Measurements from ENCODE around the gene S100P. TPM values are rescaled to one million over a fixed set of nuclear protein-coding genes. Genes with fewer than 3 reads are reported as not detected.

S100P gene
- total RNA-seq, 2 experiments from 2014 or later = 5.3 to 7.2 TPM

- no peaks in the 10 kb centered on the region for H3K36me3 Mint-ChIP-seq (ENCODE audit: low read depth)
- H3K9me3 Mint-ChIP-seq = no peaks in the 10 kb centered on the region
- H3K27ac Mint-ChIP-seq = no peak overlapping the region
- no peak overlapping the region for H3K4me3 Mint-ChIP-seq
- ChIA-PET POLR2A (no interaction called here), CTCF (interaction anchor here (0.6 to 1.1 kb wide), 3 partner anchors 13 to 350 kb away, joined by 3 to 4 read pairs (median 3); no protein-coding TSS in a partner anchor)
- DNase-seq = no peak
- peaks cover 2% of the 10 kb centered on the region for H3K27me3 Mint-ChIP-seq
- H3K4me1 Mint-ChIP-seq = peaks cover 9% of the 10 kb centered on the region
Observed at GRCh38 chr4:6732441-6733357, 39.0 kb downstream of the S100P start.

GRCh38 chr4:6733358-6734164 is 39.9 kb downstream of the S100P start:
- Mint-ChIP-seq H3K4me1 (peaks cover under 1% of the 10 kb centered on the region), H3K27me3 (peaks cover 3% of the 10 kb centered on the region), H3K27ac (no peak overlapping the region), H3K9me3 (no peaks in the 10 kb centered on the region), H3K4me3 (no peak overlapping the region), H3K36me3 (ENCODE audit: low read depth) (no peaks in the 10 kb centered on the region)
- POLR2A ChIA-PET = no interaction called here
- no peak for DNase-seq
- CTCF ChIA-PET = interaction anchor here (1.1 kb wide), 1 partner anchor 152 kb away, joined by 4 read pairs; no protein-coding TSS in a partner anchor

GRCh38 chr4:6734165-6734786 is 40.6 kb downstream of the S100P start:
- CTCF ChIA-PET = interaction anchor here (0.9 to 1.4 kb wide), 2 partner anchors 8 to 139 kb away, joined by 4 to 6 read pairs; no protein-coding TSS in a partner anchor
- Mint-ChIP-seq H3K4me3 (no peak overlapping the region), H3K9me3 (no peaks in the 10 kb centered on the region), H3K36me3 (ENCODE audit: low read depth) (no peaks in the 10 kb centered on the region), H3K27me3 (peaks cover 4% of the 10 kb centered on the region), H3K4me1 (no peaks in the 10 kb centered on the region), H3K27ac (no peak overlapping the region)
- no peak for DNase-seq
- POLR2A ChIA-PET = no interaction called here

GRCh38 chr4:6739920-6740319 is 46.2 kb downstream of the S100P start:
- Mint-ChIP-seq H3K9me3 (no peaks in the 10 kb centered on the region), H3K36me3 (ENCODE audit: low read depth) (no peaks in the 10 kb centered on the region), H3K4me3 (no peak overlapping the region), H3K27ac (no peak overlapping the region), H3K27me3 (peaks cover 5% of the 10 kb centered on the region), H3K4me1 (no peaks in the 10 kb centered on the region)
- no peak for DNase-seq
- POLR2A ChIA-PET = no interaction called here
- CTCF ChIA-PET = no interaction called here

GRCh38 chr4:6740347-6740746 is 46.7 kb downstream of the S100P start:
- H3K9me3 Mint-ChIP-seq = no peaks in the 10 kb centered on the region
- peaks cover 6% of the 10 kb centered on the region for H3K27me3 Mint-ChIP-seq
- ChIA-PET CTCF (no interaction called here), POLR2A (no interaction called here)
- H3K36me3 Mint-ChIP-seq (ENCODE audit: low read depth) = no peaks in the 10 kb centered on the region
- DNase-seq = no peak
- no peak overlapping the region for H3K27ac Mint-ChIP-seq
- H3K4me1 Mint-ChIP-seq = no peaks in the 10 kb centered on the region
- no peak overlapping the region for H3K4me3 Mint-ChIP-seq

- Mint-ChIP-seq H3K4me1 (no peaks in the 10 kb centered on the region), H3K27me3 (peaks cover 4% of the 10 kb centered on the region), H3K36me3 (ENCODE audit: low read depth) (no peaks in the 10 kb centered on the region), H3K27ac (no peak overlapping the region), H3K4me3 (no peak overlapping the region), H3K9me3 (no peaks in the 10 kb centered on the region)
- DNase-seq = no peak
- CTCF ChIA-PET = no interaction called here
- POLR2A ChIA-PET = interaction anchor here (0.6 kb wide), 1 partner anchor 96 kb away, joined by 6 read pairs; no protein-coding TSS in a partner anchor
Observed at GRCh38 chr4:6742507-6742906, 48.8 kb downstream of the S100P start.

- Mint-ChIP-seq H3K9me3 (no peaks in the 10 kb centered on the region), H3K4me3 (no peak overlapping the region), H3K36me3 (ENCODE audit: low read depth) (no peaks in the 10 kb centered on the region), H3K4me1 (no peaks in the 10 kb centered on the region), H3K27ac (no peak overlapping the region), H3K27me3 (peaks cover 4% of the 10 kb centered on the region)
- CTCF ChIA-PET = interaction anchor here (0.6 to 0.7 kb wide), 2 partner anchors 30 to 124 kb away, joined by 3 read pairs; no protein-coding TSS in a partner anchor
- DNase-seq = no peak
- POLR2A ChIA-PET = interaction anchor here (0.6 kb wide), 1 partner anchor 95 kb away, joined by 6 read pairs; no protein-coding TSS in a partner anchor
Observed at GRCh38 chr4:6742989-6743388, 49.3 kb downstream of the S100P start.

Other genes with a start within 250 kb of the S100P start
- gene PPP2R2C, start 221.3 kb upstream of the S100P start, total RNA-seq = not detected
- 10 to 100 TPM; 36.1 to 36.7 TPM for gene MAN2B2, start 118.7 kb upstream of the S100P start, total RNA-seq
- gene MRFAP1, start 53.2 kb upstream of the S100P start, total RNA-seq = 100 to 1,000 TPM in 1 of 2 experiments, 10 to 100 TPM in 1; 91.3 to 107 TPM
- gene MRFAP1L1, start 16.0 kb downstream of the S100P start, total RNA-seq = 10 to 100 TPM; 74.5 to 74.9 TPM
- 10 to 100 TPM; 16.6 to 17.6 TPM for gene BLOC1S4, start 22.3 kb downstream of the S100P start, total RNA-seq
- gene KIAA0232, start 88.8 kb downstream of the S100P start, total RNA-seq = 10 to 100 TPM; 16.5 to 17.3 TPM
- 10 to 100 TPM; 50.1 to 50.2 TPM for gene TBC1D14, start 215.9 kb downstream of the S100P start, total RNA-seq